NCI-H774 (cell line): ENCODE results near the gene ARHGEF33.
"Not testable (repeated sequence)": the region's sequence is repeated elsewhere in the genome, so short reads cannot be mapped to it uniquely, and the experiment has no call there.

Experiments used
- DNase-seq: peaks from one replicate; lab custom pipeline; 2025; lab: John Stamatoyannopoulos, UW

Gene ARHGEF33

DNA sequence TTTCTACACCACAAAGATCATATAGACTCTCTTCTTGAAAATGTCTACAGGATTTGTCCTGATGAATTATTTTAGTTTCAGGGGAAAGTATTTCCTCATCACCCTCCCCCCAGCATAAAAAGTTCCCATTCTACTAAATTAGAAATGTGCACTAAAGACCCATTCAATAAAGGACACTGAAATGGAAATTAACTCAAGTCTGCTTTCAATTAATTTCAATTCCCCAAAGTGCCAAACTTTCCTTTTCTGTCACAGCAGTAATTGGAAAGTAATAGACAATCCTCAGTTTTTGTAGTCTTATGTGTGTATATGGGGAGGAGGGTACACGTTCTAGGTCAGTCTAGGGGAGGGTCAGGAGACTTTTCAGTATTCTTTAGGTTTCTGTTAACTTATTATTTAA is 21.5 kb downstream of the ARHGEF33 start:
- no peak for DNase-seq

GRCh38 chr2:38912619-38913018 is 22.9 kb downstream of the ARHGEF33 start:
- DNase-seq = no peak

GRCh38 chr2:38922389-38922788 is 32.7 kb downstream of the ARHGEF33 start:
- DNase-seq = no peak

GRCh38 chr2:38922902-38923301 is 33.2 kb downstream of the ARHGEF33 start:
- no peak for DNase-seq

DNA sequence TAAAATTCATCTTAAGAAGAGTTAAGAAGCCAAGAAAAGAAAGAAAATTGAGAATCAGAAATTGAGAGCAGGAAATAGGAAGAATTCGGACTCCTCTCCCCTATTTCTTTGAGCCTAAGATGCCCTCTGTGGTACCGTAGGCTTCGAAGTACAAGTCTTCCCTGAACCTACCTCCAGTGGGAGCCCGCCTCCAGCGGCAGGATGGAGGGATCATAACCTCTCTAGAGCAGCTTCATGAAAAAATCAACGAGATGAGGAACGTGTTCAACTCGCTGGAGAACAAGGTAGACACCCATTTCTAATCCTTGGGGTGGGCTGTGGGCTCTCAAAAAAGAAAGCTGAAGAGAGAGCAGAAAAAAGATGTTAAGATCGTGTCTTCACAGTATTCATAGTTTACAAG is 36.3 kb downstream of the ARHGEF33 start:
- no peak for DNase-seq

DNA sequence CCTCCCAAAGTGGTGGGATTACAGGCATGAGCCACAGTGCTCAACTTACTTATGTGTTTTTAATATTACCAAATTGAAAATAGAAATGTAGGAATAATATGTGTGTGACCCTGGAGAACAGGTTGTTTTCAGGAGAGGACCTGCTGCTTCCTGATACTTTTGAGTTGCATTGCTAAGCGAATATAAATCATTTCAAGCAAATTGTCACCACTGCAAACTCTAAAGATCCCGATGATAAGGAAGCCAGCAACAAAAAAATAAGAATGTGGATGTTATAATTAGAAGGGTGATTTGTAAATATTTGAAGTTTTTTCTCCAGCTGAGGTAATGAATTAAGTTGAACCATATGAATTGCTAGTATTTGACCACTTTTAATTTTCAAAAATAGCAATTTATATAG is 40.9 kb downstream of the ARHGEF33 start:
- no peak for DNase-seq

DNA sequence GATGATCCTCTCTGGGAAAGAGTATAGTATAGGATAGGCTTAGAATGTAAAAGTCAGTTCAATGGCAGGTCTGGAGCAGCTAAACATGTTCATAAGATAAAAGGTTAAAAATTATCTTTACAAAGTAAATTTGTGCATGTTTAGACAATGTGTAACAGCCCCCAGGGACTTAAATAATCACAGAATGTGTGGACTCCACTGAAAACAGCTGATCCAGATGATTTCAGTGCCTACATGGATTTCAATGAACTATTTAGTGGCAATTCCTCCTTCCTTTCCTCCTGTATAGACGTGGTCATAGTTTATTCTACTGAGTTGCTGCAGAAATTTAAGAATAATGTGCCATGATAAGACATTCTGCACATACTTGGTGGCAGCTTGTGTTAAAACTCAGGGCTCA is 42.9 kb downstream of the ARHGEF33 start:
- DNase-seq = no peak

- DNase-seq = no peak
Measured at GRCh38 chr2:38933653-38934052, 44.0 kb downstream of the ARHGEF33 start.

GRCh38 chr2:38934742-38935141 is 45.1 kb downstream of the ARHGEF33 start:
- DNase-seq = no peak

- no peak for DNase-seq
Measured at GRCh38 chr2:38935568-38936172, 46.0 kb downstream of the ARHGEF33 start.

DNA sequence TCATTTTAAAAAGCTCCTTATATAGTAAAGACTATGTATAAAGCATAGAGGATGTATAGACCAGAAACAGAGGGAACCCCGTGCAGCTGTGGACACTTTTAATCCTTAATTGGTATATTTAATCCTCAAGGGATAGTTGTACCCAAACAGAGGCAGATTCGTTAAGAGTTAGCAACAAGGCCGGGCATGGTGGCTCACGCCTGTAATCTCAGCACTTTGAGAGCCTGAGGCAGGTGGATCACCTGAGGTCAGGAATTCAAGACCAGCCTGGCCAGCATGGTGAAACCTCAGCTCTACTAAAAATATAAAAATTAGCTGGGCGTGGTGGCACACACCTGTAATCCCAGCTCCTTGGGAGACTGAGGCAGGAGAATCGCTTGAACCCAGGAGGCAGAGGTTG is 46.8 kb downstream of the ARHGEF33 start:
- not testable (repeated sequence) for DNase-seq

GRCh38 chr2:38937548-38937947 is 47.9 kb downstream of the ARHGEF33 start:
- DNase-seq = no peak

GRCh38 chr2:38940746-38941145 is 51.1 kb downstream of the ARHGEF33 start:
- DNase-seq = no peak

DNA sequence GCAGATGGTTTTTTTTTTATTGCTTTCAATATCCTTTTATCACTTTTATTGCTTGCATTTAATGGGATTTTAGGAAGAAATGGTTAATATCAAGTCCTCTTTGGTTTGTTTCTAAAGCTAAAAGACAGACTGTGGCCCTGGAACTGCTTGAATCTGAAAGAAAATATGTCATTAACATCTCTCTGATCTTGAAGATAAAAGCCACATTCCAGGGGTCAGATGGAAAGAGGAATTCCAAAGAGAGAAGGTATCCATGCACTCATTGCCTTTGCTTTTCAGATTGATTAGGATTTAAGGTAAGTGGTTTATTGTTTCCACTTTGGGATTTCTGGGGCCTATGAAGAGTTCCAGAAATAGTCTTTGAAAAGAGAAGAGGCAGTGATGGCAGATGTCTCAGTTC is 54.1 kb downstream of the ARHGEF33 start:
- DNase-seq = no peak

GRCh38 chr2:38945372-38945771 is 55.7 kb downstream of the ARHGEF33 start:
- no peak for DNase-seq

- DNase-seq = no peak
Measured at GRCh38 chr2:38945911-38946310, 56.2 kb downstream of the ARHGEF33 start.

GRCh38 chr2:38947241-38948239 is 57.9 kb downstream of the ARHGEF33 start:
- DNase-seq = peak; percentile 73

DNA sequence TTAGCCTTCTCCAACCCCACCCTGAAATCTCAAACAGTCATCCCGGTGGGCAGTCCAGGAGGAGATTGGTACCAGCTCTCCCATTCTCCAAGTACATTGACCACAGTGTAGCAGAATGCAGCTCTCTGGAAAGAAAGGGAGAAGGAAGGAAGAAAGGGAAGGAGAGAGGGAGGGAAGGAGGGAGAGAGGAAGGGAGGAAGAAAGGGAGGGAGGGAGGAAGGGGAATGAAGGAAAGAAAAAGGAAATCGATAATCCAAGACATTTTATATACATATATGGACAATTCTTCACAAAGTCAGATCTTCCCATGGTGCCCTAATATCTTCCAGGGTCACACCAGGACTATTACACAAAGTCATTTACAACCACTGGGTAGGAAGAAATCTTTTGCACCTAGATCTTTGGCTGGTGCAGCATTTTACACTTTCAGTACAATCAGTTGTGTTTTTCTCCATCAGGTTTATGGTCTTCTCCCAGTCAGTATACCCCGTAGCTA is 58.8 kb downstream of the ARHGEF33 start:
- no peak for DNase-seq

DNA sequence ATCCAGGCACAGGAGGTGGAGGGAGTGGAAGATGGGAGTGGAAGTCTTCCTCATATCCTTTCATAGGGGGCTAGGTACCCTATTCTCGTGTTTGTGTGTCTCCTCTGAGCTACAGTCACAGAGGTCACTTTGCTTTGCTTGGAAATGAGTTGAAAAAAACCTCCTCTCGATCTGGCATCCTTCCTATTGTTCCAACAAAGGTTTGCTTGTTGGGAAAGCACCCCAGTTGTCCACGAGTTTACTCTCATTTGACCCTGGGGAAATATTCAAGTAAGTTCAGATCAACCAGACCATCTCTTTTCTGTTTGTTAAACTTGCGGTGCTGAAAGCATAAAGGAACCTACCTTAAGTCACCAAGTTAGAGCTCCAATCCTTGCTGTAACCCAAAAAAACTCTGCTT is 59.3 kb downstream of the ARHGEF33 start:
- no peak for DNase-seq

DNA sequence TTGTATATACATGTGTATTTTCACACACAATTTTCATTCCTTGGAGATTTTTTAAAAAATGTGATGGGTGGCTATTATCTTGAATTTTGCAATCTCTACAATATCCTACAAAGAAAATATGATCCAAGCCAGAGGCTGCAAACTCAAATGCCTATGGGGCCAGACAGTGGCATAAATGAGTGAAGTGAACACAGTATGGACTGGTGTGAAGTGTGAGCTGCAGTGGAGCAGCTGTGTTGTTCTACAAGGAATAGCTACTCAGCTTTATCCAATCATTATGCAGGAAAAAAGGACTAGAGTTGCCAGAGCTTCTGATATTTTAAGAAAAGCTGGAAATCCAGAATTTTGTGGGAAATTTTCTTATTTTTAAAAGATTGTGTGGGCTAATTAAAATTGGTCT is 62.1 kb downstream of the ARHGEF33 start:
- DNase-seq = no peak

DNA sequence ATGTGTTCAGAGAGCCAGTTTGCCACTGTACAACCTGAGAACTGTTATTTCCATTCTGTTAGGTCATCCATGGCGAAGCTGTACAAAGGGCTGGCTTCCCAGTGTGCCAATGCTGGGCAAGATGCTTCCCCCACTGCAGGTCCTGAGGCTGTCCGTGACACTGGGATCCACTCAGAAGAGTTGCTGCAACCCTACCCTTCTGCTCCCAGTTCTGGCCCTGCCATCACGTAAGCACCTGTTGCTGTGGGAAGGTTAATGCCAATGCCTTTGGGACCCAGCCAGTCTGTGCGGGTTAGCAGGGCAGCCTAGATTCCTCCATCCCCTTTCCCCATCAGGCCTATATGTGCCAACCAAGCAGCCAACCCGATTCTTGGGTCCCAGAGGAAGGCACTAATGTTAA is 68.3 kb downstream of the ARHGEF33 start:
- no peak for DNase-seq

GRCh38 chr2:38959466-38959865 is 69.8 kb downstream of the ARHGEF33 start:
- DNase-seq = no peak

DNA sequence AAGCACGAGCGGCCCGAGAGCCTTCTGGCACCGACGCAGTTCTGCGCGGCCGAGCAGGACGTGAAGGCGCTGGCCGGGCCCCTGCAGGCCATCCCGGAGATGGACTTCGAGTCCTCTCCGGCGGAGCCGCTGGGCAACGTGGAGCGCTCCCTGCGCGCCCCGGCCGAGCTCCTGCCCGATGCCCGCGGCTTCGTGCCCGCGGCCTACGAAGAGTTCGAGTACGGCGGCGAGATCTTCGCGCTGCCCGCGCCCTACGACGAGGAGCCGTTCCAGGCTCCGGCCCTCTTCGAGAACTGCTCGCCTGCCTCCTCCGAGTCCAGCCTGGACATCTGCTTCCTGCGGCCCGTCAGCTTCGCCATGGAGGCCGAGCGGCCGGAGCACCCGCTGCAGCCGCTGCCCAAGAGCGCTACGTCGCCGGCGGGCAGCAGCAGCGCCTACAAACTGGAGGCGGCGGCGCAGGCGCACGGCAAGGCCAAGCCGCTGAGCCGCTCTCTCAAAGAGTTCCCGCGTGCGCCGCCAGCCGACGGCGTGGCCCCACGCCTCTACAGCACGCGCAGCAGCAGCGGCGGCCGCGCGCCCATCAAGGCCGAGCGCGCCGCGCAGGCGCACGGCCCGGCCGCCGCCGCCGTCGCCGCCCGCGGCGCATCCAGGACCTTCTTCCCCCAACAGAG is 70.4 kb downstream of the ARHGEF33 start:
- DNase-seq = no peak
